GM10248 (cell line): ENCODE data around the gene ZNF230.

Experiments
- CTCF ChIA-PET: fragments of 300-600 bp; sonication (Branson Sonifier 250); formaldehyde crosslinking; extraction: SDS; loops from one replicate; lab custom pipeline; 2021; ENCODE audit warnings: antibody characterized with exemption; lab: Yijun Ruan, JAX
- POLR2A ChIA-PET: fragments of 350-650 bp; sonication (Branson Sonifier 250); formaldehyde crosslinking; extraction: SDS; loops from one replicate; lab custom pipeline; 2020; ENCODE audit warnings: antibody characterized with exemption; lab: Yijun Ruan, JAX
- DNase-seq: peaks from one replicate; pipeline ENCODE4 v3.0.0; 2012; ENCODE audit errors: extremely low spot score
- CTCF ChIP-seq: IDR thresholded peaks from 2 replicates; pipeline ENCODE4 v1.5.1; 2012; ENCODE audit warnings: mild to moderate bottlenecking, low read depth; ENCODE audit errors: extremely low read depth, missing control alignments, control extremely low read depth

The ZNF230 gene

GRCh38 chr19:44025217-44025936 is 22.6 kb downstream of the ZNF230 start, which contains the start of gene ZNF222:
TSS of gene ZNF222 (plus strand) at chr19:44025379. CDS start at chr19:44025437, 58 bp downstream.
- ChIA-PET POLR2A (interaction anchor here (0.6 kb wide), 1 partner anchor 90 kb away, joined by 3 read pairs; the partner anchor contains the start of gene ZNF45), CTCF (interaction anchor here (1.2 kb wide), 1 partner anchor 47 kb away, joined by 3 read pairs; no protein-coding TSS in a partner anchor)
- no peak for TF ChIP-seq CTCF
- DNase-seq: peak; percentile 82

GRCh38 chr19:44026622-44027021 is 23.9 kb downstream of the ZNF230 start:
- ChIA-PET POLR2A (no interaction called here), CTCF (no interaction called here)
- TF ChIP-seq CTCF: no peak
- no peak for DNase-seq

- TF ChIP-seq CTCF: no peak
- ChIA-PET POLR2A (no interaction called here), CTCF (interaction anchor here (0.9 kb wide), 1 partner anchor 10 kb away, joined by 3 read pairs; no protein-coding TSS in a partner anchor)
- no peak for DNase-seq
These were observed 29.3 kb downstream of the ZNF230 start for GRCh38 chr19:44032001-44032610.

GRCh38 chr19:44042147-44042546 is 39.4 kb downstream of the ZNF230 start:
- POLR2A ChIA-PET: no interaction called here
- no peak for DNase-seq
- TF ChIP-seq CTCF: no peak
- CTCF ChIA-PET: interaction anchor here (1.6 kb wide), 2 partner anchors 10 to 17 kb away, joined by 3 to 4 read pairs; no protein-coding TSS in a partner anchor

GRCh38 chr19:44050740-44051649 is 48.2 kb downstream of the ZNF230 start:
- POLR2A ChIA-PET: no interaction called here
- TF ChIP-seq CTCF: no peak
- DNase-seq: no peak
- CTCF ChIA-PET: interaction anchor here (1.0 to 1.6 kb wide), 3 partner anchors 11 to 19 kb away, joined by 3 read pairs; no protein-coding TSS in a partner anchor
